ENCODE results near the gene OSBPL9.

DNA sequence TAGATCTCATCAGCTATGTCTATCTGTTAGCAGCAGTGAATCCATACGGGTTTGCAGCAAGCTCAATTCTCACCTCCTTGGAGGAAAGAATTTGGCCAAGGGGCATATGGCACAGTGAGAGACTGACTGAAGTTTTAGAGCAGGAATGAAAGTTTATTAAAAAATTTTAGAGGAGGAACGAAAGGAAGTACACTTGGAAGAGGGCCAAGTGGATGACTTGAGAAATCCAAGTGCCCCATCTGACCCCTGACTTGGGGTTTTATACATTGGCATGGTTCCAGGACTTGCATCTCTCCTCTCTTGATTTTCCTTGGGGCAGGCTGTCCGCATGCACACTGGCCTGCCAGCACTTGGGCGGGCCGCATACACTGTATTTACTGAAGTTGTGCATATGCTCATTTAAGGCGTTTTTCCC is 9.2 kb upstream of the OSBPL9 start:
- TF ChIP-seq POLR2AphosphoS5 (IDR thresholded peaks at IDR 0.05; ENCODE audit: low read depth, low read length) = no peak
- TF ChIP-seq POLR2A (IDR thresholded peaks at IDR 0.05; ENCODE audit: low read depth, low read length) = no peak
